ENCODE data around the gene RNF34.

DNA sequence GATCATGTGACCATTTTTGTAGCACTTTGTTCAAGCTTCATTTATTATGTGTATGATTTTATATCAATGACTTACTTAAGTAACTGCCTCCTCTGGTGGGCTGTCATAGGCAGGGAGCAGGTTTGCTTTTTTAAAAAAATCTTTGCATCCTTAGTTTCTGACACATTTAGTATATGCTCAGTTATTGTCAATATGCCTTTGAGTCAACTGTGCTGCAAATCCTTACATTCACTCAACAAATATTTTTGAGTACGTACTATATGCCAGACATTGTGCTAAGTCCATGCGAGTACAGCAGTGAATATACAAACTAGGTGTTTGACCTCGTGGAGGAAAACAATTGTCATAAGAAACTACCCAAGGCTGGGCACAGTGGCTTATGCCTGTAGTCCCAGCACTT lies 43.3 kb upstream of the RNF34 start:
- TF ChIP-seq, protein P1, sequence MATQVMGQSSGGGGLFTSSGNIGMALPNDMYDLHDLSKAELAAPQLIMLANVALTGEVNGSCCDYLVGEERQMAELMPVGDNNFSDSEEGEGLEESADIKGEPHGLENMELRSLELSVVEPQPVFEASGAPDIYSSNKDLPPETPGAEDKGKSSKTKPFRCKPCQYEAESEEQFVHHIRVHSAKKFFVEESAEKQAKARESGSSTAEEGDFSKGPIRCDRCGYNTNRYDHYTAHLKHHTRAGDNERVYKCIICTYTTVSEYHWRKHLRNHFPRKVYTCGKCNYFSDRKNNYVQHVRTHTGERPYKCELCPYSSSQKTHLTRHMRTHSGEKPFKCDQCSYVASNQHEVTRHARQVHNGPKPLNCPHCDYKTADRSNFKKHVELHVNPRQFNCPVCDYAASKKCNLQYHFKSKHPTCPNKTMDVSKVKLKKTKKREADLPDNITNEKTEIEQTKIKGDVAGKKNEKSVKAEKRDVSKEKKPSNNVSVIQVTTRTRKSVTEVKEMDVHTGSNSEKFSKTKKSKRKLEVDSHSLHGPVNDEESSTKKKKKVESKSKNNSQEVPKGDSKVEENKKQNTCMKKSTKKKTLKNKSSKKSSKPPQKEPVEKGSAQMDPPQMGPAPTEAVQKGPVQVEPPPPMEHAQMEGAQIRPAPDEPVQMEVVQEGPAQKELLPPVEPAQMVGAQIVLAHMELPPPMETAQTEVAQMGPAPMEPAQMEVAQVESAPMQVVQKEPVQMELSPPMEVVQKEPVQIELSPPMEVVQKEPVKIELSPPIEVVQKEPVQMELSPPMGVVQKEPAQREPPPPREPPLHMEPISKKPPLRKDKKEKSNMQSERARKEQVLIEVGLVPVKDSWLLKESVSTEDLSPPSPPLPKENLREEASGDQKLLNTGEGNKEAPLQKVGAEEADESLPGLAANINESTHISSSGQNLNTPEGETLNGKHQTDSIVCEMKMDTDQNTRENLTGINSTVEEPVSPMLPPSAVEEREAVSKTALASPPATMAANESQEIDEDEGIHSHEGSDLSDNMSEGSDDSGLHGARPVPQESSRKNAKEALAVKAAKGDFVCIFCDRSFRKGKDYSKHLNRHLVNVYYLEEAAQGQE (IDR thresholded peaks at IDR 0.05; ENCODE audit: insufficient read depth in 1 of 2, low read depth in 2 of 2, low read length in 2 of 2) = no peak
- TF ChIP-seq TAF1 (IDR thresholded peaks at IDR 0.05; ENCODE audit: borderline replicate concordance, insufficient read depth, low read length) = no peak

Data from PFSK-1 (cell line).